ENCODE data around the gene ABTB2.
"Not testable (repeated sequence)": the region's sequence is repeated elsewhere in the genome, so short reads cannot be mapped to it uniquely, and the experiment has no call there.

Gene ABTB2

GRCh38 chr11:34184505-34185015 lies 173.2 kb downstream of the ABTB2 start:
- H3K27ac ChIP-seq, result no peak overlapping the region

GRCh38 chr11:34183848-34184391 lies 173.9 kb downstream of the ABTB2 start:
- H3K27ac ChIP-seq, result no peak overlapping the region
- TF ChIP-seq ZFX (IDR thresholded peaks at IDR 0.05), result no peak
- TF ChIP-seq, protein P1, sequence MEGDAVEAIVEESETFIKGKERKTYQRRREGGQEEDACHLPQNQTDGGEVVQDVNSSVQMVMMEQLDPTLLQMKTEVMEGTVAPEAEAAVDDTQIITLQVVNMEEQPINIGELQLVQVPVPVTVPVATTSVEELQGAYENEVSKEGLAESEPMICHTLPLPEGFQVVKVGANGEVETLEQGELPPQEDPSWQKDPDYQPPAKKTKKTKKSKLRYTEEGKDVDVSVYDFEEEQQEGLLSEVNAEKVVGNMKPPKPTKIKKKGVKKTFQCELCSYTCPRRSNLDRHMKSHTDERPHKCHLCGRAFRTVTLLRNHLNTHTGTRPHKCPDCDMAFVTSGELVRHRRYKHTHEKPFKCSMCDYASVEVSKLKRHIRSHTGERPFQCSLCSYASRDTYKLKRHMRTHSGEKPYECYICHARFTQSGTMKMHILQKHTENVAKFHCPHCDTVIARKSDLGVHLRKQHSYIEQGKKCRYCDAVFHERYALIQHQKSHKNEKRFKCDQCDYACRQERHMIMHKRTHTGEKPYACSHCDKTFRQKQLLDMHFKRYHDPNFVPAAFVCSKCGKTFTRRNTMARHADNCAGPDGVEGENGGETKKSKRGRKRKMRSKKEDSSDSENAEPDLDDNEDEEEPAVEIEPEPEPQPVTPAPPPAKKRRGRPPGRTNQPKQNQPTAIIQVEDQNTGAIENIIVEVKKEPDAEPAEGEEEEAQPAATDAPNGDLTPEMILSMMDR (conservative IDR thresholded peaks at IDR 0.05), result no peak

More at GRCh38 chr11:34184505-34185015, 173.2 kb downstream of the ABTB2 start:
- TF ChIP-seq, protein P1 (conservative IDR thresholded peaks at IDR 0.05), result no peak
- TF ChIP-seq ZFX (IDR thresholded peaks at IDR 0.05), result no peak

DNA sequence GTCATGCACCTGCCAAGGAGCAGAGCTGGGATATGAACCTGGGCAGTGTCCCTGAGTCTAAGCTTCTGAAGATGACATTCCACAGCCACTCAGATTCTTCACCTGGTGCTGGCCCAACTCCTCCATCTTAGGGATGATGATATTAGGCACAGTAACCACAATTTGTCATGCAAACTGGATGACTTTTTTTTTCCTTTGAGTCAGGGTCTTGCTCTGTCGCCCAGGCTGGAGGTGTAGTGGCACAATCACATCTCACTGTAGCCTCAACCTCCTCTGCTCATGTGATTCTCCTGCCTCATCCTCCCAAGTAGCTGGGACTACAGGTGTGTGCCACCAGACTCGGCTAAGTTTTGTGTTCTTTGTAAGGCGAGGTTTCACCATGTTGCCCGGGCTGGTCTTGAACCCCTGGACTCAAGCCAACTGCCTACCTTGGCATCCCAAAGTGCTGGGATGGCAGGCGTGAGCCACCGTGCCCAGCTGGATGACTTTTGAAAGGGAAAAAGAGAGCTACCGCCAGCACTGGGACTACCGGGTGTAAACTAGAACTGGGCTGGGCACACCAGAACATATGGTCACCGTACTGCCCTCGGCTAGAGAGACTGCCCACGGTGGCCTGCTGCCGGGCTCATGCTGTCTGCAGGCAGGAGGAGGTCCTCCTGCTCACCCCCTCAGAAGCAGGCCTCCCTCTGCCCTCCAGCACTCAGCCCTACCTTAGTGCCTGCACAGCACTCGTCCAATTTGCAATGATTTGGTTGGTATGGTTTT lies 174.7 kb downstream of the ABTB2 start:
- no peak overlapping the region for H3K27ac ChIP-seq
- TF ChIP-seq ZFX (IDR thresholded peaks at IDR 0.05), result no peak
- TF ChIP-seq, protein P1 (conservative IDR thresholded peaks at IDR 0.05), result no peak

GRCh38 chr11:34182425-34182824 lies 175.4 kb downstream of the ABTB2 start:
- H3K27ac ChIP-seq, result no peak overlapping the region

GRCh38 chr11:34181856-34182405 lies 175.9 kb downstream of the ABTB2 start:
- TF ChIP-seq, protein P1 (conservative IDR thresholded peaks at IDR 0.05), result no peak
- no peak for TF ChIP-seq ZFX (IDR thresholded peaks at IDR 0.05)
- H3K27ac ChIP-seq, result no peak overlapping the region

More at GRCh38 chr11:34182425-34182824, 175.4 kb downstream of the ABTB2 start:
- no peak for TF ChIP-seq ZFX (IDR thresholded peaks at IDR 0.05)
- TF ChIP-seq, protein P1 (conservative IDR thresholded peaks at IDR 0.05), result no peak

GRCh38 chr11:34181251-34181650 lies 176.6 kb downstream of the ABTB2 start:
- TF ChIP-seq ZFX (IDR thresholded peaks at IDR 0.05), result no peak
- TF ChIP-seq, protein P1 (conservative IDR thresholded peaks at IDR 0.05), result no peak
- H3K27ac ChIP-seq, result no peak overlapping the region

DNA sequence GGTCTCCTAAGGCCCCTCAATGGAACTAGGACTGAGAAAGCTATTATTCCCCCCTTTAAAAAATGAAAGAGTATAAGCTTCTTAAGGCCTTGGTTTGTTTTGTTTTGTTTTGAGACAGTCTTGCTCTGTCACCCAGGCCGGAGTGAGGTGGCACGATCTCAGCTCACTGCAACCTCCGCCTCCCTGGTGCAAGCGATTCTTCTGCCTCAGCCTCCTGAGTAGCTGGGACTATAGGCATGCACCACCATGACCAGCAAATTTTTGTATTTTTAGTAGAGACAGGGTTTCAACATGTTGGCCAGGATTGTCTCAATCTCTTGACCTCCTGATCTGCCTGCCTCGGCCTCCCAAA lies 177.0 kb downstream of the ABTB2 start:
- H3K27ac ChIP-seq, result not testable (repeated sequence)
